ENCODE measurements around the gene MYCBPAP. TPM values are rescaled to one million over a fixed set of nuclear protein-coding genes. Genes with fewer than 3 reads are reported as not detected.

The MYCBPAP gene, protein sequence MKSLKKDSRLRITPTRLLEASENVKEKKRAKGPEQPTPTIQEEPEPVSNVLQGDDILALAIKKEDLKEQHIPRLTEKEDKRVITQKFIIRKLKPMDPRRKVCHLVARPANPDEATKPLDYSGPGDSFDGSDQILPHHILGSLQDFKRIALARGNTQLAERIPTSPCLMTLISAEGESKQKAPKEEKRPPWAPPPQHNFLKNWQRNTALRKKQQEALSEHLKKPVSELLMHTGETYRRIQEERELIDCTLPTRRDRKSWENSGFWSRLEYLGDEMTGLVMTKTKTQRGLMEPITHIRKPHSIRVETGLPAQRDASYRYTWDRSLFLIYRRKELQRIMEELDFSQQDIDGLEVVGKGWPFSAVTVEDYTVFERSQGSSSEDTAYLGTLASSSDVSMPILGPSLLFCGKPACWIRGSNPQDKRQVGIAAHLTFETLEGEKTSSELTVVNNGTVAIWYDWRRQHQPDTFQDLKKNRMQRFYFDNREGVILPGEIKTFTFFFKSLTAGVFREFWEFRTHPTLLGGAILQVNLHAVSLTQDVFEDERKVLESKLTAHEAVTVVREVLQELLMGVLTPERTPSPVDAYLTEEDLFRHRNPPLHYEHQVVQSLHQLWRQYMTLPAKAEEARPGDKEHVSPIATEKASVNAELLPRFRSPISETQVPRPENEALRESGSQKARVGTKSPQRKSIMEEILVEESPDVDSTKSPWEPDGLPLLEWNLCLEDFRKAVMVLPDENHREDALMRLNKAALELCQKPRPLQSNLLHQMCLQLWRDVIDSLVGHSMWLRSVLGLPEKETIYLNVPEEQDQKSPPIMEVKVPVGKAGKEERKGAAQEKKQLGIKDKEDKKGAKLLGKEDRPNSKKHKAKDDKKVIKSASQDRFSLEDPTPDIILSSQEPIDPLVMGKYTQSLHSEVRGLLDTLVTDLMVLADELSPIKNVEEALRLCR
- 2.0 TPM for total RNA-seq

DNA sequence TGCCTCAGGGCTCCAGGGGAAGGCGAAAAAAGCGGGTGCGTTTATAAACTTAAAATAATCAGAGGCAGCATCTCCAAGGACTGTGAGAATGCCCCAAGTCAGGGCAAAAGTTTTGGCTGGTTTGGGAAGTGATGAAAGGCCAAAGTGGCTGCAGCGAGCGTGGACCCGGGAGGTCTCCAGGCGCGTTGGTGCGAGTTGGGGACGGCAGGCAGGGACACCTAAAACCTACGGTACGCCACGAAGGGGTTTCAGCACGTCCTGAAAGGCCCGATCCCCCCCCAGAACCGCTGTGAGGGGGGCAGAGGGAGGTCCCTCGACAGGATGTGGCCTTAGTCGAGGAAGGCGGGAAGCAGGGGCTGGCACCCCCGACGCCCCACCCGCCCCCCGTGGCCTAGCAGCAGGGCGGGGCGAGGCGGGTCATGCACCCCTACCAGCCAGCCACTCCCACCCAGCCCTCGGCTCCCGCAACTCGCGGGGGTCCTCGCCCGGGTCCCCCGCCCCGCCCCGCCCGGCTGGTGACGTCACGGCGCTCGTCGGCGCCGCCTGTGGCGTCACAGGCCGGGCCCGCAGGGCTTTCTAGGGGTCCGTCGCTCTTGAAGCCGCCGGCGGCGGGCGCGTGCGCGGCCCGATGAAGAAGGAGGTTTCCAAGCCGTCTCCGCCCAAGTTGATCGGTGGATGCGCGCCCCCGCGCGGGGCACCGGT lies at the start of gene MYCBPAP:
TSS of gene MYCBPAP (plus strand) at position 569 of the 702 bp plus-strand sequence. CDS start 236 bp downstream, outside the sequence.
- peak; percentile 75 for DNase-seq

DNA sequence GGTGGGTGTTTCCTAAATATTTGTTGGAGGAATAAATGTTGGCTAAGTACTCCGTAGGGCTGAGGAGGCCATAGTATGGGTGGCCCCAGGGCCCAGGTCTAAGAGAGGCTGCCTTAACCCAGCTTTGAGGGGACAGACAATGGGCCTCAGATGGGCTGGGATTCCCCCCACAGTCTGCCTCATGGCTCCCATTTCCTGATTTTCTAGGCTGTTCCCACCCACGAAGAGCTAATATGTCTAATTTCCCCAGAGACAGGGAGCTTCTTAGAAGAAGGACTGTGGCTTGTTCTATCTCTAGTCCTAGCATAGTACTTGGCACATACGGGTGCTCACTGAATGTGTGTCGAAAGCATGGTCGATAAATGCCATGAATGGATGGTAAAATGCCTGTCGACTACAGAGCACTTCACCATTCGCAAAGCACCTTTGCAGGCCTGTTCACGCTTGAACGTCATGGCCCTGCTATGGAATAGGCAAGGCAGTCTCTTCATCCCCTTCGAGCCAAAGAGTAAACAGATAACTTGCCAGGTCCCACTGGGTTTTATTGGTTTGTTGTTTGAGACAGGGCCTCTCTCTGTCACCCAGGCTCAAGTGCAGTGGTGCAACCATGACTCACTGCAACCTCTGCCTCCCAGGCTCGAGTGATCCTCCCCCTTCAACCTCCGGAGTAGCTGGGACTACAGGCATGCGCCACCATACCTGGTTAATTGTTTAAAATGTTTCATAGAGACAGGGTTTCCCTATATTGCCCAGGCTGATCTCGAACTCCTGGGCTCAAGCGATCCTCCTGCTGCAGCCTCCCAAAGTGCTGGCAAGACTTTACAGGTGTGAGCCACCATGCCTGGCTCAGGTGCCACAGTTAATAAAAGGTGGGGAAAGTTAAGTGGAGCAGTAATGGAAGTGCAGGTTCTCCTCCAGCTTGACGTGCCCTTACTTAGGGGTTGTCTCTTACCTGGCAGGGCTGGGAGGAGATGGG lies 49.2 kb upstream of the MYCBPAP start:
- DNase-seq = no peak

DNA sequence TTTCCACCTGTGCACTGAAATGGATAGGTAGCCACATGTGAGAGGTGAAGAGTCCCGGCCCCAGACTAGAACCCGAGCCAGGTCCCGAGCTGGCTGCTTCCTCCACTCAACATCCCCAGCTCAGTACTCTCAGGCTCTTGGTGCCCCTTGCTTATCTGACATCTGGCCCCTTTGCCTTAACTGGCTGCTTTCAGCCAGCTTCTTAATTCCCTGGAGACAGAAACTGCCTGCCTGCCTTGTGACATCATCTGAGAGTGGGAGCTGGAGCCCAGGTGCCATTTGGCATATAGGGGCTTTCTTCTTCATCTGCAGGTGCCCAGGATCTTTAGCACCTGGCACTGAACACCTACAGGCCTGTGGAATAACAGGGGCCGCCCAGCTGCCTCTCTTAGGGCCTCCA lies 48.5 kb upstream of the MYCBPAP start:
- DNase-seq = no peak

DNA sequence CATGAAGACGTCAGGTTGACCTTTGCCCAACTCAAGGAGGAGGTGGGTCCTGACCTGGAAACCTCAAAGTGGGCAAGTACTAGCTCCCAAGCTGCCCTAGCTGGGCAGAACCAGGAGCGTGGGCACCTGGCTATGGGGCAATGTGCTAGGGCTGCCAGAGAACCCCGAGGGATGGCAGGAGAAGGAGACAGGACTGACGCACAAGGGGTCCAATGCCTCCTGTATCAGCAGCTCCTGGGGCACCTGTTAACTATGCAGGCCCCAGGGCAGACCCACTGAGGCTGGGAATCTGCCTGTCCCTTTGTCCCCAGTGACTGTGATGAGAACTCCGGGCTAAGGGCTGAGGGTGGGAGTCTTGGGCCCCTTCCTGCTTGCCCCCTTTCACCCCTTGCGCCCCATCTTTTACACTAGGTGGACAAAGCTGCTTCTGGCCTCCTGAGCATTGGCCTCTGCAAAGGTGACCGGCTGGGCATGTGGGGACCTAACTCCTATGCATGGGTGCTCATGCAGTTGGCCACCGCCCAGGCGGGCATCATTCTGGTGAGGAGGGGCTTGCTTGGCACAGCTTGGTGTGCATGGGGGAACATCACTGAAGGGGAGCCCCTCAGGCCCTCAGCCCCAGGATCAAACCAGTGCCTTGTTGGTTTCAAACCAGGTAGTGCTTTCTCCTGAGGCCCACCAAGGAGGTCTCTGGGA lies 47.3 kb upstream of the MYCBPAP start:
- DNase-seq = no peak

DNA sequence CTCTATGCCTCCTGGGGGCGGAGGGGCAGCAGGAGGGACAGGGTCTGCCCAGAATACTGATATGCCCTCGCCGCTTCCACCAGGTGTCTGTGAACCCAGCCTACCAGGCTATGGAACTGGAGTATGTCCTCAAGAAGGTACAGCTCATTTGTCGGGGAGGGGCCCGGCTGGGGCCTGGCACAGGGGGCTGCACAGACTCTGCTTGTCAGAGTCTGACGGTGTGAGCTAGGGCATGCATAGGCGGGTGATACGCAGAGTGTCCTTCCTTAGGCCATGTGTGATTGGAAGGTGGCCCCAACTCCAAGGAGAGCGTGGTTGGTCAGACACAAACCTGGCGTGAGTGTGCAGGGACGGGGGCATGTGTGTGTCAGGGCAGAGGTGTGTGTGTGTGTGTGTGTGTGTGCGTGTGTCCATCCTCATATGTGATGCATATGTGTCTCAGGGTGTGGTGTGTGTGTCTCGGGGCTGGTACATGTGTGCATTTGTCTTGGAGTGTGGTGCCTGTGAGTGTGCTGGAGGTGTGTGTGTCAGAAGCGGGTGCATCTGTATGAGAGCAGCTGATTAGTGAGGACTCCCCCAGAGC lies 46.6 kb upstream of the MYCBPAP start:
- no peak for DNase-seq

DNA sequence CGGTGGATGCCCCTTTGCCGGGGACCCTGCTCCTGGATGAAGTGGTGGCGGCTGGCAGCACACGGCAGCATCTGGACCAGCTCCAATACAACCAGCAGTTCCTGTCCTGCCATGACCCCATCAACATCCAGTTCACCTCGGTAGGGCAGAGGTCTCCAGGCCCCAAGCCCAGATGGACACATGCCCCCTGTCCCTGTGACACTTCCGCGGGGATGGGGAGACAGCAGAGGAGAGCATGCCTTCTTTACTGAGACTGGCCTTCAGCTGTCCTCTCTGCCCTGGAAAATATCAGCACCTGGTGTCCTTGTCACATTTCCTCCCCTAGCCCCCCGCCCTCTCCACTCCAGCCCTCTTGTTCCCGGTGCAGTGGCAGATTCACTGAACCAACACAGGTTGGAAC lies 45.8 kb upstream of the MYCBPAP start:
- DNase-seq = no peak

DNA sequence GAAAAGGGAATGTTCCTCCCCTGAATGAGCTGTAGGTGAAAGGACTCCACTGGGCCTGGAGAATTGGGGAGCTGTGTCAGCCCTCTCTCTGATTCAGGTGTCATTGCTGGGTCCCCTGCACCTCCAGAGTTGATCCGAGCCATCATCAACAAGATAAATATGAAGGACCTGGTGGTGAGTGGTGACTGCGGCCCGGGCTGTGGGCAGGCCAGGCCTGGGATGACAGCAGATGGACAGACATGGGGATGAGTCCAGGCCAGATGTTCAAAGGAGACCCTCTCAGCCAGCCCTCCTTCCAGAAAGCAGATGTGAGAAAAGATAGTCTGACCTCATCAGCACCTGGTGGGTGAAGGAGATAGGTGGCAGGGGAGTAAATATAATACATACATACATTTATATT lies 44.1 kb upstream of the MYCBPAP start:
- DNase-seq = no peak

DNA sequence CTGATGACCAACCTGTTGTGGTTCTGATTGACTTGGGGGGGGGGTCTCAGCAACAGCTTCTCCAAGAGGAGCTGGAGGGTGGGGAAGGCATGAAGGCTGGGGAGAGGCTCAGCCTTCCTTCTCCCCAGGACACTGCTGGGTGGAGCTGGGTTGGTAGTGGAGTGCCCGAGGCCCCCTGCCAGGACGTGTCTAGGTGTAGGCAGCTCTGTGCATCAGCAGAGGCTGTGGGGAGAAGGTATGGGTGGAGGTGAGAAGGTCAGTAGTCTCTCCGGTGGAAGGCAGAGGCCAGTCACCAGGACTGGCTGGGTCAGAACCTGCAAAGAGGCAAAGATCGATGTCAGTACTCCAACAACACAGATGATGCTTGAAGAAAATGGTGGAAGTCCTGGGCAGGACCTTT lies 43.5 kb upstream of the MYCBPAP start:
- no peak for DNase-seq

DNA sequence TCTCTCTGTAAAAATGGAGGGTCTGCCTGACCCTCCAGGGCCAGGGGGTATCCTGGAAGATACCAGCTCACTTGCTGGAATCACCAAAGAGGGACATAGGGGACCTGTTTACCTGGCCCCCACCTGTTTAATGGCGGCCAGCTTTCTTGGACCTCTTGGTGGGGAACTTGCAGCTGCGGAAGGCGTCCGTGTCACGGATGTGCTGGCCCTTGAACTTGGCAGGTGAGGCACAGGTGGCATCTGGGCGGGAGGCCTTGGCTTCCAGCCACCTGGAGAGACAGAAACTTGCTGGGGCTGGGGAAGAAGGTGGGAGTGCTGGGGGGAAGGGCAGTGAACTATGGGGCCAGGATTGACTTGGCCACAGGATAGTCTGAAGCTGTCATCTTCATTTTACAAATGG lies 43.1 kb upstream of the MYCBPAP start:
- DNase-seq = no peak

DNA sequence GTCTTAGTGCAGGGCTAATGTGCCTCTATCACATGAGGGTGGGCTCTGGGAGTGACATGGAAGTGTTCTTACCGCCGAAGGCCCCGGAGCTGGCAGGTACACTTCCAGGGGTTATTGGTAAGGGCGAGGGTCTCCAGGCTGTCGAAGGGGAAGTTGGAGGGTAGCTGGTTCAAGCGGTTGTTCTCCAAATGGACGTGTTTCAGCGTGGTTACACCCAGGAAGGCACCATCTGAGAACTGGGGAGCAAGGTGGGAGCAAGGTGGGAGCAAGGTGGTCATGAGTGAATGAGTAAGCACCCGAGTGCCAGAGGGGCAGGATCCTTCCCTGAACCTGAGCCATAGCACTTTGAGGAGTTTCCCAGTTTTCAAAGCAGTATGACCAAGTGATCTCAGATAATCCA lies 42.6 kb upstream of the MYCBPAP start:
- DNase-seq = no peak

DNA sequence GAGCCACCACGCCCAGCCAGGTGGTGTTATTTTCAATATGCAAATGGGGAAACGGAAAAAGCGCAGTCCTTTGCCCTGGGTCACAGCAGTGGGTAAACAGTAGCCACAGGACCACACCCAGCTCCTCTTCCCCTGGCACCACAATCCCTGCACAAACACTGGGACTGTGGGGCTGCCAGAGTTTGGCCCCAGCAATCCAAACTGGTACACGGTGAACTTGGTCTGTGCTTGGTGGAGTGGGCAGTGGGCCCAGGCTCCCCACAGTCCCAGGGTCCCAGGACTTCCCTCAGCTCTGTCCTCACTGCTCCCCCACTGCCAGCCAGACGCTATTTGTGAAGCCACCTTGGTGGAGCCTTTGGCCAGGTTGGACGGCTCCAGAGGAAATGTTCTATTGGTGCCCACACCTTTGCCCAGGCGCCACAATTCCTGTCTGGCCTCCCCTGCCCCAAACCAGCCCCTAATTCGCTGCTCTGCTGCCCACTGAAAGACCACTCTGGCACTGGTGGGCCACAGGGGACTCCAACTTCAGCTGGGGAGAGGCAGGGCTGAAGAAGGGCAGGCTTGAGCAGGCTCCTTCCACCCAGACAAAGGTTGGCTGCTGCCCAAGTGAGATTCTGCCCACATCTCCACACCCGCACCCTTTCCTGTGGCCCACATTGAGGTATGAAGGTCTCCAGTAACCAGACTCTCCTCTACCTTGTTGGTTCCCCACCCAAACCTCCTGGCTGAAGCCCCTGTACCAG lies 41.7 kb upstream of the MYCBPAP start:
- no peak for DNase-seq

DNA sequence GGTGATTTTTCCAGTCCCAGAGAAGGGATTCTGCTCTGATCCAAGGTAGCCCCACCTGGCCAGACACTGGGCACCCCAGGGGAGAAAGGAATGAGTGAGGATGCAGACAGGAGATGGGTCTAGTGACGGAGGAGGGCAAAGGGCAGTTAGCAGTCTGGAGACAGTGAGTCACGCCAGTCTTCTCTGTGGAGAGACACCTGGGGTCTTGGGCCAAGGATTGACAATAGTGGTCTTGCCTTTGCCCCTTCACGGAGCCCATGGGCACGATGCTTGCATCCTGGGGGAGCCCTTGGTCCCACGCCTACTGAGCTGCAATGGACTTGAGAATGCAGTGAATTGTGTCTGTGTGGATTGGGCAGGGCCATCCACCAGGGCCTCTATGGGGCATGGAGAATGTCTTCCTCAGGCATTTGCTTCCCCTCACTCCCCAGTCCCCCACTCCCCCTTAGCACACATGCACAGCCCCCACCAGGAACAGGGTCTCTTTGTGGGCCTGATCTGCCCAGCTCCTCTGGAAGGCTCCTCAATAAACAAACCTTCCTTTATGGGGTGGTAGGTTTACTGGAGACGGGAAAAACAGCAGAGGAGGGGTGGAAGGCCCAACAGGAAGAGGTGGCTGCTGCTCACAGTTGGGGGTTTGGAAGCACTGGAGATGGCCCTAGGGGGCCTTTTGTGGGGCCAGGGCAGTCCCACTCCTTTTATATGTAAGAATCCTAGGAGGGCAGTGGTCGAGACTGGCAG lies 41.0 kb upstream of the MYCBPAP start:
- DNase-seq = no peak

DNA sequence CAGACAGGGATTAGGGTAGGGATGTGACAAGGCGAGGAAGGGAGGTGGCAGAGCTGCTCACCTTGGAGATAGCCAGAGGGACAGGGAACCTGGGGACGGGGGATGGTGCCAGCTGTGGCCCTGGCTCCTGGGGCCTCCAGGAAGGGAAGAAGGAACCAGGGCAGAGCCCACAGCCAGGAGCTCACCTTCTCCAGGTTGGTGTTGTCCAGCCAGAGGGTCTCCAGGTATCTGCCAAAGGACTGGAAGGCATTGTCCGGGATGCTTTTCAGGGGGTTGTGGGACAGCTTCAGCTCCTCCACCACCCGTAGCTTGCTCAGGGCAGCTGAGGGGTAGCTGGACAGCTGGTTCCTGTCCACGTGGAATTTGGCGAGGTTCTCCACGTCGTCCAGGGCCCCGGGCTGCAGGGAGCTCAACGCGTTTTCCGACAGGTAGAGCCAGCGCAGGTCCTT lies 40.4 kb upstream of the MYCBPAP start:
- DNase-seq = no peak

DNA sequence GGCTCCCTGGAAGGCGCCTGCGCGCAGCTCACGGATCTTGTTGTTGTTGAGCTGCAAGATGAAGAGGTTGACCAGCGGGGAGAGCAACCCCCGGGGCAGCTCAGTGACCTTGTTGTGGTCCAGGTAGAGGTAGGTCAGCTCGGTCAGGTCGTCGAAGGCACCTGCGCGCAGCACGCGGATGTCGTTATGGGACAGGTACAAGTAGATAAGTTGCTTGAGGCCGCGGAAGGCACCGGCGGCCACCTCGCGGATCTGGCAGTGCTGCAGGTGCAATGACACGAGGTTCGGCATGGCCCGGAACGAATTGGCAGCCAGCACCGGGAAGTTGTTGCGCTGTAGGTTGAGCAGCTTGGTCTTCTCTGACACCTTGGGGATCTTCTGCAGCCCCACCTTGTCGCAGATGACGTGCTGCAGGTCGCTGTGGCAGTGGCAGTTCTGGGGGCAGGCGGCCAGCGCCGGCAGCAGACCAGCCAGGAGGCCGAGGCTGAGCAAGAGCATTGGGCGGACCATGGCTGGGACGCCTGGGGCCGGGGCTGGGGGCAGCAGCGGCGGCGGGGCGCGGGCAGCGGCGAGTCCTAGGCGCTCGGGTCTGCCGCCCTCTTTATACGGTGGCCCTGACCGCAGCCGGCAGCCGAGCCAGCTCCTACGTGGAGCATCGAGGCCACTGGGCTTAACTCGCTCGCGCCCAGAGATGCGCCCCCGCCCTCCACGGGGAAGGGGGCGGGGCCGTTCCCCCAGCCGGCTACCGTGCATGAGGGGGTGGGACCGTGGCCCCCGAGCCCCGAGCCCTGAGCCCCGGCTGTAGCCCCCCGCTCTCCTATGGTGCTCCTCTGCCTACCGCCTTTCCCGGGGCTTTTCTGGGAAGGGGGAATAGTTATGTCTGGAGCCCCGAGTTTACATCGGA lies 39.7 kb upstream of the MYCBPAP start, which contains the start of gene CHAD:
TSS of gene CHAD (minus strand) at position 577 of the 904 bp plus-strand sequence. CDS start at position 510, 67 bp downstream.
- DNase-seq = no peak

DNA sequence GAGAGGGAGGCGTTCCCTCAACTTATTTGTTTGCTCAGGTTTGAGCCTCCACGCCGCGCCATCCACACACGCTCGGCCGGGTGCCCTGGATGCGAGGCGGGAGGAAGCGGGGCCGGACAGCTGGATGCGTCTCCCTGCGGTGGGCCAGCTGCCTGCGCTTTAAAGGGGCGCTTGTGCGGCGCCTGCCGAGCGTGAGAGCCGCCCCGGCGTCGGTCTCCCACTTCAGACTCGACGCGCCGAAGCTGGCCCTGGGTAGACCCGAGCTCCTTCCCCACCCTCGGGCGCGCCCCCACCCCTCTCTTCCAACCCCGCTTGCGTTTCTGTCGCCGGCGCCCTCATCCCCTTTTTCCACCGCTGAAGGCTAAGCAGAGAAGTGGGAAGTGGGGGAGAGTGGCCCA lies 39.0 kb upstream of the MYCBPAP start:
- DNase-seq = no peak

DNA sequence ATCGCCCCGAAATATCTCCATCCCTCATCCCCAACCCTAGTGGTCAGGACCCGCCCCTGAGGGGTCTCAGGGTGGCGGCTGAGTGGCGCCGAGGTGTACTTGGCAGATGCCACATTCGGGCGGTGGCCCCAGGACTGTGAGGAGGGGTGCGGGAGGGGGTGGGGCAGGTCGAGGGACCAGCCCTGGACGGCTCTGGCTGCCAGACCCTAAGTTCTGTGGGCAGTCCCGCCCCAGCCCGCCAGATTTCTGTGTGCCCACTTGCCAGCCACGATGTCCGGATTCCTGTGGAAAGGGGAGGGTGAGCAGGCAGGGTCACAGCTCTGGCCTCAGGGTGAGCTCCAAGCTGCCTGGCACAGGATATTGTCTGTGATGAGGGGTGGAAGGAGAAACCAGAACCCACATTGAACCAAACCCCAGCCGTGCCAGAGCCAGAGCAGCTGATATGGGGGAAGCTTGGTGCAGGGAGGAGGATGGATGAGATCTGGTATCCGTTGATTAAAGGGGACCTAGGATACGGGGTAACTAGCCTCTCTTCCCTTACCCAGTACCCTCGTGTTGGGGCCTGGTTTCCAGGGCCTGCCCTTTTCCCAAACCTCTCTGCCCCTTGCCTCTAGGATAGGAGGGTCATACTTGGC lies 38.5 kb upstream of the MYCBPAP start:
- DNase-seq = no peak

DNA sequence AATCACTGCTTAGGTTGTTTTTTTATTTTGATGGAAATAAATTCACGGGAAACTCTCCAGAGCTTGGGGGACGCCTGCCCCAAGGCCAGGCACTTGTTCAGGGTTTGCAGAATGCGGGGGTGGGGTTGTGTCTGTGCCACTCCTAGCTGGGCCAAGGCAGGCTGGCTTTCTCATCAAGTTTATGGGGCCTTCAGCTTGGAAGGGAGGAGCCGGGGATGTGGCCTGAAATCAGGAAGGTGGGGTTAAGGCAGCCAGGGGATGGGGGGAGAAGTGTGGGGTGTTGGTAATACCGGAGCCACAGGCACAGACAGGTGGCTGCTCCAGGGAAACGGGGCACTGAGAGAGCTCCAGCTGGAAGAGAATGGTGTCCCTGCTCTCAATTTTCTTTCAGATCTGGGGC lies 37.8 kb upstream of the MYCBPAP start:
- no peak for DNase-seq

Measured in occipital lobe (tissue), 2 donors.